HCT116 (cell line): Measurements from ENCODE around the gene REPS1. TPM values are rescaled to one million over a fixed set of nuclear protein-coding genes. Genes with fewer than 3 reads are reported as not detected.

Experiments used
- ATAC-seq: fragments of 200-7000 bp; cut with Tn5 transposase; 2 replicates; pipeline ENCODE4 v1.9.1; 2020; ENCODE audit warnings: mild to moderate bottlenecking, moderate library complexity
- BruUV-seq: library from RNA; stranded (reverse); fragments of 400-500 nt; replicated peaks from 2 replicates; lab custom pipeline; 2021; lab: Mats Ljungman, UMichigan
- CTCF ChIA-PET: fragments of 300-600 bp; sonication (Branson Sonifier 250); formaldehyde crosslinking; loops from one replicate; lab custom pipeline; 2021; ENCODE audit warnings: antibody characterized with exemption; lab: Charles Lee
- POLR2A ChIA-PET: fragments of 300-600, 350-600 bp; sonication (Branson Sonifier 250); formaldehyde crosslinking; loops from one replicate; lab custom pipeline; 2021; ENCODE audit warnings: antibody characterized with exemption; lab: Charles Lee
- RAD21 ChIA-PET, 2 experiments: fragments of 300-600 bp; sonication (Branson Sonifier 250); formaldehyde crosslinking; loops; one replicate each; lab custom pipeline; 2023; ENCODE audit warnings: low total read pairs in 2 of 2; ENCODE audit not compliant: uncharacterized antibody in 2 of 2, unreplicated experiment in 2 of 2, low non-redundant PET in 1 of 2; lab: Charles Lee
- DNase-seq: peaks from one replicate; pipeline ENCODE4 v3.0.0-alpha.2; 2010; ENCODE audit warnings: low read depth, low spot score
- H2AFZ ChIP-seq: fragments of 200-600 bp; shearing (Covaris generic), sonication (generic); 2 replicates; pipeline ENCODE4 v1.6.1; 2017; ENCODE audit warnings: low read depth, mixed run types, mixed read lengths, antibody characterized with exemption, low read length; ENCODE audit not compliant: poor library complexity, severe bottlenecking
- H3K27ac ChIP-seq: 2 replicates; pipeline ENCODE4 v1.5.1; 2012; ENCODE audit warnings: low read depth, low read length
- H3K27me3 ChIP-seq: fragments of 200-600 bp; sonication (generic); 2 replicates; pipeline ENCODE4 v1.6.1; 2016; ENCODE audit warnings: mixed run types, low read length, mixed read lengths; ENCODE audit not compliant: insufficient read depth
- H3K36me3 ChIP-seq, 2 experiments: fragments of 200-500 bp in 1 of 2; fragments of 200-600 bp in 1 of 2; sonication (Bioruptor generic) in 1 of 2; sonication (generic) in 1 of 2; 2 replicates each; pipeline versions ENCODE4 v1.5.1 to v1.6.1; 2014 to 2016; ENCODE audit warnings: low read length in 2 of 2, inconsistent platforms in 1 of 2, mixed read lengths in 1 of 2, mixed run types in 1 of 2; ENCODE audit not compliant: insufficient read depth in 2 of 2, control insufficient read depth in 1 of 2
- H3K4me1 ChIP-seq, 2 experiments: fragments of 200-600 bp in 1 of 2; sonication (generic) in 1 of 2; 2 replicates each; pipeline versions ENCODE4 v1.5.1 to v1.6.1; 2012 to 2017; ENCODE audit warnings: low read length in 2 of 2, inconsistent platforms in 1 of 2, mild to moderate bottlenecking in 1 of 2, mixed read lengths in 1 of 2, mixed run types in 1 of 2, moderate library complexity in 1 of 2; ENCODE audit not compliant: insufficient read depth in 2 of 2, control insufficient read depth in 1 of 2
- H3K4me2 ChIP-seq: fragments of 200-600 bp; sonication (generic); 2 replicates; pipeline ENCODE4 v1.6.1; 2017; ENCODE audit warnings: mixed run types, low read length, mixed read lengths
- H3K4me3 ChIP-seq, 2 experiments: fragments of 200-600 bp in 1 of 2; sonication (generic) in 1 of 2; replicated peaks in 1 of 2; 2 replicates each; pipeline ENCODE4 v1.5.1; 2011 to 2016; ENCODE audit warnings: low read length in 2 of 2, control low read depth in 1 of 2, low read depth in 1 of 2, mild to moderate bottlenecking in 1 of 2, mixed read lengths in 1 of 2, mixed run types in 1 of 2
- H3K79me2 ChIP-seq: fragments of 200-600 bp; sonication (generic); 2 replicates; pipeline ENCODE4 v1.6.1; 2017; ENCODE audit warnings: mild to moderate bottlenecking, mixed run types, low read length, moderate library complexity, mixed read lengths; ENCODE audit not compliant: insufficient read depth
- H3K9ac ChIP-seq: fragments of 200-600 bp; sonication (generic); 2 replicates; pipeline ENCODE4 v1.6.1; 2016; ENCODE audit warnings: low read length, mixed read lengths
- H3K9me2 ChIP-seq: fragments of 200-600 bp; sonication (generic), shearing (Covaris generic); 2 replicates; pipeline ENCODE4 v1.6.1; 2017; ENCODE audit warnings: mixed run types, mild to moderate bottlenecking, moderate library complexity; ENCODE audit not compliant: insufficient read depth
- H3K9me3 ChIP-seq, 2 experiments: fragments of 200-500 bp in 1 of 2; fragments of 200-600 bp in 1 of 2; sonication (Bioruptor generic) in 1 of 2; sonication (generic) in 1 of 2; 2 replicates each; pipeline ENCODE4 v1.6.1; 2014 to 2017; ENCODE audit warnings: low read length in 2 of 2, mixed read lengths in 2 of 2, inconsistent platforms in 1 of 2, low read depth in 1 of 2, mild to moderate bottlenecking in 1 of 2, mixed run types in 1 of 2, moderate library complexity in 1 of 2; ENCODE audit not compliant: control insufficient read depth in 1 of 2, insufficient read depth in 1 of 2
- H4K20me1 ChIP-seq: fragments of 200-600 bp; sonication (generic), shearing (Covaris generic); 2 replicates; pipeline ENCODE4 v1.6.1; 2017; ENCODE audit warnings: mixed run types, mild to moderate bottlenecking, moderate library complexity; ENCODE audit not compliant: insufficient read depth
- EZH2 ChIP-seq: fragments of 200-600 bp; sonication (generic); IDR thresholded peaks from 2 replicates; pipeline ENCODE4 v1.6.1; 2017; ENCODE audit warnings: antibody characterized with exemption, mixed run types
- TCF7L2 ChIP-seq: IDR thresholded peaks from 2 replicates; pipeline ENCODE4 v1.7.0; 2011; ENCODE audit warnings: borderline replicate concordance, inconsistent platforms; ENCODE audit not compliant: insufficient read depth, insufficient read length; ENCODE audit errors: extremely low read depth
- intact Hi-C: fragments of 100-400 bp; cut with micrococcal nuclease; formaldehyde crosslinking; loops from 2 replicates; pipeline ENCODE4 v1.10.0; 2022
- total RNA-seq: library from RNA; stranded (reverse); gene quantifications from one replicate; pipeline ENCODE4 v1.2.1, GENCODE V29; 2021; ENCODE audit not compliant: unreplicated experiment

Gene REPS1
- total RNA-seq, 1 experiment from 2014 or later = 52.7 TPM

DNA sequence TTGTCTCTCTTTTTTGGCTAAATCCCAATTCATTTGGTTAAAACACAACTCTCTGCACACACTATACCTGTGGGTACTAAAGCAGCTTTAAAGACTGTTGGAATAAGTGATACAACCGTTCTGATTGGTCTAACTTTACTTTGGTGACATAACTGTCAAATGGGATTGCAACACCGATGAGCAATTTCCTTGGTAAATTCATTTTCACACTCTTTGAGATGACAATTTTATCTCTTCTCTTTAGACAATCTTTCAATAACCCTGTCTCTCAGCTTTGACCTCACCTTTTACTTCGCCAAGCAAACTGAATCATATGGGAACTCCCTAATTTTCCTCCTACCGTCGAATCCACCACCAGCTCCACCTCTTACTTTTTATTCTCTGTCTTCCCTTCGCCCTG, 131.4 kb downstream of the REPS1 start:
- ATAC-seq (no peak), DNase-seq (no peak)
- Histone ChIP-seq H3K27me3 (no peaks in the 10 kb centered on the region), H3K9me3 (no peaks in the 10 kb centered on the region), H3K9ac (no peak overlapping the region), H3K4me2 (no peak overlapping the region), H3K4me3 (no peak overlapping the region), H3K27ac (no peak overlapping the region), H3K36me3 (no peaks in the 10 kb centered on the region), H3K79me2 (no peaks in the 10 kb centered on the region), H3K4me1 (no peaks in the 10 kb centered on the region), H3K9me2 (no peaks in the 10 kb centered on the region), H4K20me1 (no peaks in the 10 kb centered on the region), H2AFZ (no peak overlapping the region)
- intact Hi-C loops = no loop called here
- no TSS peak for BruUV-seq
- POLR2A ChIA-PET = no interaction called here
- RAD21 ChIA-PET = no interaction called here
- TF ChIP-seq EZH2 (no peak), TCF7L2 (no peak)
- CTCF ChIA-PET = no interaction called here

Other genes with a start within 250 kb of the REPS1 start
- gene CCDC28A, start 214.5 kb downstream of the REPS1 start, total RNA-seq = 12.0 TPM
- gene ECT2L, start 192.2 kb downstream of the REPS1 start, total RNA-seq = not detected
- 47.4 TPM for gene ABRACL, start 40.5 kb upstream of the REPS1 start, total RNA-seq
- 10.7 TPM for gene HECA, start 146.8 kb upstream of the REPS1 start, total RNA-seq